Natural killer cell (primary cell): Measurements from ENCODE around the gene CSF1. TPM values are rescaled to one million over a fixed set of nuclear protein-coding genes. Genes with fewer than 3 reads are reported as not detected.

Source experiments
- ATAC-seq, 3 donors: fragments of 150-1000 bp in 2 of 3; fragments of 200-7000 bp in 1 of 3; cut with Tn5 transposase; 1 replicate in 1 of 3; 2 replicates in 2 of 3; pipeline ENCODE4 v1.10.0; 2021; ENCODE audit warnings: mild to moderate bottlenecking in 2 of 3, moderate library complexity in 2 of 3
- DNase-seq, 2 donors: peaks; one replicate each; pipeline versions ENCODE4 v3.0.0 to v3.0.0-alpha.2; 2013 to 2021; ENCODE audit warnings: mixed read lengths in 1 of 2
- H3K27ac ChIP-seq: one replicate; pipeline ENCODE4 v1.5.1; 2013; ENCODE audit warnings: mild to moderate bottlenecking, low read length
- H3K27me3 ChIP-seq: one replicate; pipeline ENCODE4 v1.6.1; 2013; ENCODE audit warnings: low read length; ENCODE audit not compliant: control insufficient read depth, insufficient read depth
- H3K36me3 ChIP-seq: one replicate; pipeline ENCODE4 v1.6.1; 2013; ENCODE audit warnings: low read length; ENCODE audit not compliant: control insufficient read depth, insufficient read depth
- H3K4me1 ChIP-seq: one replicate; pipeline ENCODE4 v1.6.1; 2013; ENCODE audit warnings: low read length; ENCODE audit not compliant: control insufficient read depth, insufficient read depth
- H3K4me3 ChIP-seq: one replicate; pipeline ENCODE4 v1.5.1; 2013; ENCODE audit warnings: low read length
- H3K9me3 ChIP-seq: one replicate; pipeline ENCODE4 v1.6.1; 2013; ENCODE audit warnings: low read length; ENCODE audit not compliant: control insufficient read depth, insufficient read depth
- H3K27ac Mint-ChIP-seq, 2 donors: one replicate each; pipeline ENCODE4 v1.8.0; 2022; ENCODE audit warnings: mild to moderate bottlenecking in 2 of 2, mixed read lengths in 2 of 2, moderate library complexity in 1 of 2
- H3K27me3 Mint-ChIP-seq, 2 donors: one replicate each; pipeline ENCODE4 v1.8.0; 2022; ENCODE audit warnings: low read depth in 2 of 2, mixed read lengths in 2 of 2
- H3K36me3 Mint-ChIP-seq: one replicate; pipeline ENCODE4 v1.8.0; 2022; ENCODE audit warnings: mixed read lengths
- H3K4me1 Mint-ChIP-seq, 2 donors: one replicate each; pipeline ENCODE4 v1.8.0; 2022; ENCODE audit warnings: mixed read lengths in 2 of 2
- H3K4me3 Mint-ChIP-seq: one replicate; pipeline ENCODE4 v1.8.0; 2022; ENCODE audit warnings: mild to moderate bottlenecking, moderate library complexity, mixed read lengths
- H3K9me3 Mint-ChIP-seq, 2 donors: one replicate each; pipeline ENCODE4 v1.8.0; 2022; ENCODE audit warnings: mixed read lengths in 2 of 2
- CTCF ChIP-seq: fragments of 200-600 bp; IDR thresholded peaks from one replicate; pipeline ENCODE4 v1.8.0; 2022; ENCODE audit warnings: antibody characterized with exemption
- WGBS: methylation state at CpG from one replicate; pipeline ENCODE4 v1.1.7; 2013; ENCODE audit warnings: missing lambda C conversion rate; ENCODE audit not compliant: insufficient coverage; 5-methylcytosine and 5-hydroxymethylcytosine counted together
- intact Hi-C: fragments of 100-400 bp; cut with micrococcal nuclease; formaldehyde crosslinking; loops from one replicate; pipeline ENCODE4 v1.14.2; 2022
- total RNA-seq, 4 donors: library from RNA; stranded (reverse); fragments of 120-200 nt in 1 of 4; gene quantifications; one replicate each; pipeline versions ENCODE4 v1.2.3 to v1.2.4, GENCODE V29; 2013 to 2022

CSF1 gene
- total RNA-seq, 3 donors from 2014 or later (not counting 1 experiment from before 2014, with no cell fraction given), result 2.1 to 57.9 (median 3.7) TPM

GRCh38 chr1:109894823-109895719 lies 15.6 kb upstream of the CSF1 start:
- 69% methylated on average over 8 of the region's 8 CpGs for WGBS
- DNase-seq (no peak), ATAC-seq (peak; percentile 4 to 50 (median 13))
- Mint-ChIP-seq H3K9me3 (no peaks in the 10 kb centered on the region), H3K36me3 (no peaks in the 10 kb centered on the region), H3K4me3 (no peak overlapping the region), H3K4me1 (peaks cover 0 to 6% of the 10 kb centered on the region in 2 donors), H3K27ac (no peak overlapping the region), H3K27me3 (peaks cover 4 to 7% of the 10 kb centered on the region in 2 donors)
- H3K27me3 ChIP-seq, result no peaks in the 10 kb centered on the region
- H3K27ac ChIP-seq, result no peak overlapping the region
- no peak overlapping the region for H3K4me3 ChIP-seq
- peaks cover 29% of the 10 kb centered on the region for H3K4me1 ChIP-seq
- intact Hi-C loops, result no loop called here
- no peaks in the 10 kb centered on the region for H3K36me3 ChIP-seq
- H3K9me3 ChIP-seq, result no peaks in the 10 kb centered on the region
- no peak for TF ChIP-seq CTCF

GRCh38 chr1:109895720-109896504 lies 14.7 kb upstream of the CSF1 start:
- peaks cover 4 to 5% of the 10 kb centered on the region in 2 donors for H3K27me3 Mint-ChIP-seq
- intact Hi-C loops, result no loop called here
- Histone ChIP-seq H3K27me3 (no peaks in the 10 kb centered on the region), H3K36me3 (no peaks in the 10 kb centered on the region), H3K9me3 (no peaks in the 10 kb centered on the region), H3K4me1 (peaks cover 29% of the 10 kb centered on the region), H3K27ac (no peak overlapping the region), H3K4me3 (no peak overlapping the region)
- H3K9me3 Mint-ChIP-seq, result no peaks in the 10 kb centered on the region
- peaks cover 0 to 6% of the 10 kb centered on the region in 2 donors for H3K4me1 Mint-ChIP-seq
- TF ChIP-seq CTCF, result no peak
- ATAC-seq (peak; percentile 54 to 84 (median 82)), DNase-seq (peak in 1 of 2 donors; percentile 19)
- H3K4me3 Mint-ChIP-seq, result peak overlapping the region; percentile 38
- H3K36me3 Mint-ChIP-seq, result no peaks in the 10 kb centered on the region
- no peak overlapping the region for H3K27ac Mint-ChIP-seq
- WGBS, result 38% methylated on average over 16 of the region's 16 CpGs

GRCh38 chr1:109896681-109897080 lies 14.0 kb upstream of the CSF1 start:
- no peak overlapping the region for H3K27ac Mint-ChIP-seq
- TF ChIP-seq CTCF, result no peak
- H3K4me1 Mint-ChIP-seq, result peaks cover 0 to 6% of the 10 kb centered on the region in 2 donors
- no peaks in the 10 kb centered on the region for H3K36me3 Mint-ChIP-seq
- no peak overlapping the region for H3K27ac ChIP-seq
- ATAC-seq (no peak), DNase-seq (no peak)
- peaks cover 0 to 3% of the 10 kb centered on the region in 2 donors for H3K27me3 Mint-ChIP-seq
- no peaks in the 10 kb centered on the region for H3K9me3 Mint-ChIP-seq
- H3K9me3 ChIP-seq, result no peaks in the 10 kb centered on the region
- no peaks in the 10 kb centered on the region for H3K27me3 ChIP-seq
- no peaks in the 10 kb centered on the region for H3K36me3 ChIP-seq
- no peak overlapping the region for H3K4me3 Mint-ChIP-seq
- intact Hi-C loops, result no loop called here
- peaks cover 29% of the 10 kb centered on the region for H3K4me1 ChIP-seq
- WGBS, result 86% methylated on average over 8 of the region's 8 CpGs
- H3K4me3 ChIP-seq, result no peak overlapping the region
